ENCODE results near the gene MINDY1.

DNA sequence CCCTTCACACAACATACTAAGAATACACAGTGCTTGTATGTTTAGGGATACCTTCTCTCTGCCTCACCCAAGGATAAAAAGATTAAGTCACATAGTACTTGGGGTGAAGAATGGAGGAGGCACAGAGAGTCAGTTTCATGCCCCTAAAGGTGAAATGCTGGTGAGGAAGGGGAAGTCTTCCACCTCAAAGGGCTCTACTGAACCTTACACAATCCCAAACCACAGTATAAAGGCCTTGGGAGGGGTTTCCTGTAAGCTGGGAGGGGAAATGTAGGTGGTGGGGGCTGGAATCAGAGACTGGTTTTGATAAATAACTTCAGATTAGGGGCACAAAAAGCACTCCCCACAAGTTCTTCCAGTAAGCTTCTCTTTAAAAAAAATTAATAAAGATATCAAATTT lies 3.5 kb downstream of the MINDY1 start:
- TF ChIP-seq, protein P1, sequence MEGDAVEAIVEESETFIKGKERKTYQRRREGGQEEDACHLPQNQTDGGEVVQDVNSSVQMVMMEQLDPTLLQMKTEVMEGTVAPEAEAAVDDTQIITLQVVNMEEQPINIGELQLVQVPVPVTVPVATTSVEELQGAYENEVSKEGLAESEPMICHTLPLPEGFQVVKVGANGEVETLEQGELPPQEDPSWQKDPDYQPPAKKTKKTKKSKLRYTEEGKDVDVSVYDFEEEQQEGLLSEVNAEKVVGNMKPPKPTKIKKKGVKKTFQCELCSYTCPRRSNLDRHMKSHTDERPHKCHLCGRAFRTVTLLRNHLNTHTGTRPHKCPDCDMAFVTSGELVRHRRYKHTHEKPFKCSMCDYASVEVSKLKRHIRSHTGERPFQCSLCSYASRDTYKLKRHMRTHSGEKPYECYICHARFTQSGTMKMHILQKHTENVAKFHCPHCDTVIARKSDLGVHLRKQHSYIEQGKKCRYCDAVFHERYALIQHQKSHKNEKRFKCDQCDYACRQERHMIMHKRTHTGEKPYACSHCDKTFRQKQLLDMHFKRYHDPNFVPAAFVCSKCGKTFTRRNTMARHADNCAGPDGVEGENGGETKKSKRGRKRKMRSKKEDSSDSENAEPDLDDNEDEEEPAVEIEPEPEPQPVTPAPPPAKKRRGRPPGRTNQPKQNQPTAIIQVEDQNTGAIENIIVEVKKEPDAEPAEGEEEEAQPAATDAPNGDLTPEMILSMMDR (IDR thresholded peaks at IDR 0.05 in 2 of 3, conservative IDR thresholded peaks at IDR 0.05 in 1 of 3; ENCODE audit: control insufficient read depth in 2 of 3, extremely low read depth in 1 of 3, insufficient read depth in 1 of 3, low read depth in 3 of 3, low read length in 3 of 3), result no peak
- no peak for TF ChIP-seq MXI1 (IDR thresholded peaks at IDR 0.05; ENCODE audit: low read depth, low read length)
- TF ChIP-seq TAF1 (IDR thresholded peaks at IDR 0.05; ENCODE audit: borderline replicate concordance, low read depth, low read length), result no peak
- no peak for TF ChIP-seq ZNF274 (IDR thresholded peaks at IDR 0.05; ENCODE audit: insufficient read depth, insufficient read length)
- TF ChIP-seq GATAD2B (conservative IDR thresholded peaks at IDR 0.05; ENCODE audit: low read depth), result no peak
- TF ChIP-seq EP300 (IDR thresholded peaks at IDR 0.05; ENCODE audit: borderline replicate concordance in 1 of 2, control insufficient read depth in 1 of 2, low read depth in 2 of 2, low read length in 2 of 2), result no peak
- no peak for TF ChIP-seq RAD21 (IDR thresholded peaks at IDR 0.05; ENCODE audit: insufficient read depth, low read depth, low read length)
- no peak for TF ChIP-seq STAT3 (IDR thresholded peaks at IDR 0.05; ENCODE audit: low read depth, low read length)
- TF ChIP-seq, protein P2, sequence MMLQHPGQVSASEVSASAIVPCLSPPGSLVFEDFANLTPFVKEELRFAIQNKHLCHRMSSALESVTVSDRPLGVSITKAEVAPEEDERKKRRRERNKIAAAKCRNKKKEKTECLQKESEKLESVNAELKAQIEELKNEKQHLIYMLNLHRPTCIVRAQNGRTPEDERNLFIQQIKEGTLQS (IDR thresholded peaks at IDR 0.05; ENCODE audit: borderline replicate concordance, extremely low read depth, low read depth, low read length), result no peak
- no peak for TF ChIP-seq CHD4 (IDR thresholded peaks at IDR 0.05)
- TF ChIP-seq, protein P3, sequence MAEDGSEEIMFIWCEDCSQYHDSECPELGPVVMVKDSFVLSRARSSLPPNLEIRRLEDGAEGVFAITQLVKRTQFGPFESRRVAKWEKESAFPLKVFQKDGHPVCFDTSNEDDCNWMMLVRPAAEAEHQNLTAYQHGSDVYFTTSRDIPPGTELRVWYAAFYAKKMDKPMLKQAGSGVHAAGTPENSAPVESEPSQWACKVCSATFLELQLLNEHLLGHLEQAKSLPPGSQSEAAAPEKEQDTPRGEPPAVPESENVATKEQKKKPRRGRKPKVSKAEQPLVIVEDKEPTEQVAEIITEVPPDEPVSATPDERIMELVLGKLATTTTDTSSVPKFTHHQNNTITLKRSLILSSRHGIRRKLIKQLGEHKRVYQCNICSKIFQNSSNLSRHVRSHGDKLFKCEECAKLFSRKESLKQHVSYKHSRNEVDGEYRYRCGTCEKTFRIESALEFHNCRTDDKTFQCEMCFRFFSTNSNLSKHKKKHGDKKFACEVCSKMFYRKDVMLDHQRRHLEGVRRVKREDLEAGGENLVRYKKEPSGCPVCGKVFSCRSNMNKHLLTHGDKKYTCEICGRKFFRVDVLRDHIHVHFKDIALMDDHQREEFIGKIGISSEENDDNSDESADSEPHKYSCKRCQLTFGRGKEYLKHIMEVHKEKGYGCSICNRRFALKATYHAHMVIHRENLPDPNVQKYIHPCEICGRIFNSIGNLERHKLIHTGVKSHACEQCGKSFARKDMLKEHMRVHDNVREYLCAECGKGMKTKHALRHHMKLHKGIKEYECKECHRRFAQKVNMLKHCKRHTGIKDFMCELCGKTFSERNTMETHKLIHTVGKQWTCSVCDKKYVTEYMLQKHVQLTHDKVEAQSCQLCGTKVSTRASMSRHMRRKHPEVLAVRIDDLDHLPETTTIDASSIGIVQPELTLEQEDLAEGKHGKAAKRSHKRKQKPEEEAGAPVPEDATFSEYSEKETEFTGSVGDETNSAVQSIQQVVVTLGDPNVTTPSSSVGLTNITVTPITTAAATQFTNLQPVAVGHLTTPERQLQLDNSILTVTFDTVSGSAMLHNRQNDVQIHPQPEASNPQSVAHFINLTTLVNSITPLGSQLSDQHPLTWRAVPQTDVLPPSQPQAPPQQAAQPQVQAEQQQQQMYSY (CRISPR knock-in tag; IDR thresholded peaks at IDR 0.05), result no peak
